Gastrocnemius medialis (tissue), 4 donors: ENCODE data around the gene KIF4A. TPM values are rescaled to one million over a fixed set of nuclear protein-coding genes. Genes with fewer than 3 reads are reported as not detected.

Experiments
- ATAC-seq, 2 donors: fragments of 150-250 bp; one replicate each; pipeline ENCODE4 v1.9.1; 2016
- DNase-seq, 2 donors: peaks; one replicate each; pipeline ENCODE4 v3.0.0-alpha.2; 2019
- H3K27ac ChIP-seq, 4 donors: fragments of 200-600 bp; sonication (generic); 1 replicate in 1 of 4; 2 replicates in 3 of 4; pipeline ENCODE4 v1.5.1; 2016 to 2018; ENCODE audit warnings: mild to moderate bottlenecking in 2 of 4, moderate library complexity in 1 of 4
- H3K27me3 ChIP-seq, 3 donors: fragments of 200-600 bp; sonication (generic) in 2 of 3; 1 replicate in 1 of 3; 2 replicates in 2 of 3; pipeline versions ENCODE4 v1.5.1 to v1.6.0; 2016 to 2019; ENCODE audit warnings: mild to moderate bottlenecking in 1 of 3, moderate library complexity in 1 of 3
- H3K36me3 ChIP-seq, 2 donors: fragments of 200-600 bp; sonication (generic) in 1 of 2; one replicate each; pipeline ENCODE4 v1.5.1; 2017 to 2018
- H3K4me1 ChIP-seq, 2 donors: fragments of 200-600 bp; sonication (generic) in 1 of 2; one replicate each; pipeline ENCODE4 v1.5.1; 2016 to 2017; ENCODE audit warnings: mild to moderate bottlenecking in 2 of 2
- H3K4me3 ChIP-seq, 4 donors: fragments of 200-600 bp; sonication (generic) in 3 of 4; 1 replicate in 1 of 4; 2 replicates in 3 of 4; pipeline ENCODE4 v1.5.1; 2016 to 2019; ENCODE audit warnings: mild to moderate bottlenecking in 2 of 4
- H3K9me3 ChIP-seq, 3 donors: fragments of 200-600 bp; sonication (generic) in 2 of 3; 1 replicate in 1 of 3; 2 replicates in 2 of 3; pipeline ENCODE4 v1.5.1; 2016 to 2019
- POLR2A ChIP-seq, 2 donors: fragments of 450-650 bp; IDR thresholded peaks; one replicate each; pipeline ENCODE4 v1.6.1; 2017; ENCODE audit warnings: antibody characterized with exemption in 2 of 2, mild to moderate bottlenecking in 2 of 2, moderate library complexity in 2 of 2
- in situ Hi-C, 4 donors: fragments of 200-750 bp; cut with MboI; loops; one replicate each; pipeline versions ENCODE4 v1.15.0 to v1.8.0; 2017; ENCODE audit warnings: low sequenced_read_pairs in 4 of 4
- intact Hi-C: fragments of 100-400 bp; cut with DNase I; formaldehyde crosslinking; loops from one replicate; pipeline ENCODE4 v1.15.1; 2023; ENCODE audit warnings: low total_unique reads
- total RNA-seq, 4 donors: library from RNA; depleted of rRNA; stranded (reverse); fragments of >200 nt; gene quantifications; one replicate each; pipeline versions ENCODE4 v1.1.0 to v1.2.3, GENCODE V29; 2016
- TF ChIP-seq, protein P1 (sequence below), 5 experiments: fragments of 450-650 bp in 3 of 5; fragments of 200-600 bp in 2 of 5; sonication (generic) in 2 of 5; IDR thresholded peaks in 4 of 5; conservative IDR thresholded peaks in 1 of 5; 1 replicate in 4 of 5; 2 replicates in 1 of 5; pipeline ENCODE4 v1.5.1; 2016 to 2019; ENCODE audit warnings: antibody characterized with exemption in 5 of 5, mild to moderate bottlenecking in 3 of 5, moderate library complexity in 3 of 5

KIF4A gene
- total RNA-seq, 4 donors from 2014 or later: 0.07 to 0.09 TPM; not detected in 2

- Histone ChIP-seq H3K4me3 (no peak overlapping the region), H3K36me3 (no peaks in the 10 kb centered on the region), H3K4me1 (no peaks in the 10 kb centered on the region), H3K27me3 (no peaks in the 10 kb centered on the region), H3K27ac (no peak overlapping the region), H3K9me3 (no peaks in the 10 kb centered on the region)
- no peak for ATAC-seq
- no peak for DNase-seq
- in situ Hi-C loops (no loop called here), intact Hi-C loops (no loop called here)
- no peak for TF ChIP-seq POLR2A (IDR thresholded peaks at IDR 0.05)
- TF ChIP-seq, protein P1, sequence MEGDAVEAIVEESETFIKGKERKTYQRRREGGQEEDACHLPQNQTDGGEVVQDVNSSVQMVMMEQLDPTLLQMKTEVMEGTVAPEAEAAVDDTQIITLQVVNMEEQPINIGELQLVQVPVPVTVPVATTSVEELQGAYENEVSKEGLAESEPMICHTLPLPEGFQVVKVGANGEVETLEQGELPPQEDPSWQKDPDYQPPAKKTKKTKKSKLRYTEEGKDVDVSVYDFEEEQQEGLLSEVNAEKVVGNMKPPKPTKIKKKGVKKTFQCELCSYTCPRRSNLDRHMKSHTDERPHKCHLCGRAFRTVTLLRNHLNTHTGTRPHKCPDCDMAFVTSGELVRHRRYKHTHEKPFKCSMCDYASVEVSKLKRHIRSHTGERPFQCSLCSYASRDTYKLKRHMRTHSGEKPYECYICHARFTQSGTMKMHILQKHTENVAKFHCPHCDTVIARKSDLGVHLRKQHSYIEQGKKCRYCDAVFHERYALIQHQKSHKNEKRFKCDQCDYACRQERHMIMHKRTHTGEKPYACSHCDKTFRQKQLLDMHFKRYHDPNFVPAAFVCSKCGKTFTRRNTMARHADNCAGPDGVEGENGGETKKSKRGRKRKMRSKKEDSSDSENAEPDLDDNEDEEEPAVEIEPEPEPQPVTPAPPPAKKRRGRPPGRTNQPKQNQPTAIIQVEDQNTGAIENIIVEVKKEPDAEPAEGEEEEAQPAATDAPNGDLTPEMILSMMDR (IDR thresholded peaks at IDR 0.05 in 4 of 5, conservative IDR thresholded peaks at IDR 0.05 in 1 of 5): no peak
These were observed 166.4 kb downstream of the KIF4A start for GRCh38 chrX:70456256-70456655.

- TF ChIP-seq, protein P1 (IDR thresholded peaks at IDR 0.05 in 4 of 5, conservative IDR thresholded peaks at IDR 0.05 in 1 of 5): no peak
- TF ChIP-seq POLR2A (IDR thresholded peaks at IDR 0.05): no peak
- Histone ChIP-seq H3K27me3 (no peaks in the 10 kb centered on the region), H3K27ac (no peak overlapping the region), H3K4me1 (no peaks in the 10 kb centered on the region), H3K4me3 (no peak overlapping the region), H3K9me3 (no peaks in the 10 kb centered on the region), H3K36me3 (no peaks in the 10 kb centered on the region)
- in situ Hi-C loops (no loop called here), intact Hi-C loops (no loop called here)
- ATAC-seq: no peak
- DNase-seq: no peak
These were observed 171.1 kb downstream of the KIF4A start for GRCh38 chrX:70461026-70461425.

DNA sequence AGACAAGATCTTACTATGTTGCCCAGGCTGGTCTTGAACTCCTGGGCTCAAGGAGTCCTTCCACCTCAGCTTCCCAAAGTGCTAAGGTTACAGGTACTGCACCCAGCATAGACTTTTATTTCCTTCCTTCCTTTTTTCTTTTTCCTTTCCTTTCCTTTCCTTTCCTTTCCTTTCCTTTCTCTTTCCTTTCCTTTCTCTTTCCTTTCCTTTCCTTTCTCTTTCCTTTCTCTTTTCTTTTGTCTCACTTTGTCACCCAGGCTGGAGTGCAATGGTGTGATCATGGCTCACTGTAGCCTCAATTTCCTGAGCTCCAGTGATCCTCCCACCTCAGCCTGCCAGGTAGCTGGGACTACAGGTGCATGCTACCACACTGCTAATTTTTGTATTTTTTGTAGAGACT is 174.1 kb downstream of the KIF4A start:
- no peaks in the 10 kb centered on the region for H3K27me3 ChIP-seq
- TF ChIP-seq, protein P1 (IDR thresholded peaks at IDR 0.05 in 4 of 5, conservative IDR thresholded peaks at IDR 0.05 in 1 of 5): no peak
- TF ChIP-seq POLR2A (IDR thresholded peaks at IDR 0.05): no peak
- H3K36me3 ChIP-seq: no peaks in the 10 kb centered on the region
- ATAC-seq: no peak
- no peak overlapping the region for H3K4me3 ChIP-seq
- H3K9me3 ChIP-seq: no peaks in the 10 kb centered on the region
- DNase-seq: no peak
- in situ Hi-C loops: no loop called here
- H3K27ac ChIP-seq: no peak overlapping the region
- H3K4me1 ChIP-seq: no peaks in the 10 kb centered on the region
- intact Hi-C loops: no loop called here

- in situ Hi-C loops: no loop called here
These were observed 177.1 kb downstream of the KIF4A start for GRCh38 chrX:70466968-70467367.

More at GRCh38 chrX:70466968-70467367, 177.1 kb downstream of the KIF4A start:
- no peaks in the 10 kb centered on the region for H3K9me3 ChIP-seq
- no peaks in the 10 kb centered on the region for H3K27me3 ChIP-seq
- no peak overlapping the region for H3K4me3 ChIP-seq
- no peaks in the 10 kb centered on the region for H3K36me3 ChIP-seq
- intact Hi-C loops: no loop called here
- no peaks in the 10 kb centered on the region for H3K4me1 ChIP-seq
- no peak for DNase-seq
- H3K27ac ChIP-seq: no peak overlapping the region
- TF ChIP-seq, protein P1 (IDR thresholded peaks at IDR 0.05 in 4 of 5, conservative IDR thresholded peaks at IDR 0.05 in 1 of 5): no peak
- no peak for TF ChIP-seq POLR2A (IDR thresholded peaks at IDR 0.05)
- ATAC-seq: no peak
